Immature natural killer cell (primary cell): ENCODE results near the gene JADE3. TPM values are rescaled to one million over a fixed set of nuclear protein-coding genes. Genes with fewer than 3 reads are reported as not detected.

Source experiments
- DNase-seq, 3 donors: peaks; one replicate each; pipeline ENCODE4 v3.0.0; 2022; ENCODE audit warnings: mixed read lengths in 1 of 3
- H3K27ac Mint-ChIP-seq, 6 donors: one replicate each; pipeline ENCODE4 v1.8.0; 2020; ENCODE audit warnings: mixed read lengths in 6 of 6, mild to moderate bottlenecking in 5 of 6, inconsistent platforms in 4 of 6, moderate library complexity in 3 of 6
- H3K27me3 Mint-ChIP-seq, 3 donors: one replicate each; pipeline ENCODE4 v1.8.0; 2020 to 2021; ENCODE audit warnings: low read depth in 3 of 3, mild to moderate bottlenecking in 3 of 3, mixed read lengths in 3 of 3, moderate library complexity in 3 of 3, inconsistent platforms in 1 of 3
- H3K36me3 Mint-ChIP-seq, 3 donors: one replicate each; pipeline ENCODE4 v1.8.0; 2020; ENCODE audit warnings: mixed read lengths in 3 of 3, inconsistent platforms in 2 of 3, mild to moderate bottlenecking in 2 of 3
- H3K4me1 Mint-ChIP-seq, 2 donors: one replicate each; pipeline ENCODE4 v1.8.0; 2020; ENCODE audit warnings: inconsistent platforms in 2 of 2, mild to moderate bottlenecking in 2 of 2, mixed read lengths in 2 of 2, moderate library complexity in 1 of 2
- H3K4me3 Mint-ChIP-seq, 5 donors: one replicate each; pipeline ENCODE4 v1.8.0; 2020; ENCODE audit warnings: mild to moderate bottlenecking in 5 of 5, mixed read lengths in 5 of 5, inconsistent platforms in 3 of 5, moderate library complexity in 3 of 5
- H3K9me3 Mint-ChIP-seq, 6 donors: one replicate each; pipeline ENCODE4 v1.8.0; 2020; ENCODE audit warnings: mild to moderate bottlenecking in 6 of 6, mixed read lengths in 6 of 6, inconsistent platforms in 4 of 6, moderate library complexity in 3 of 6
- polyA plus RNA-seq, 3 donors: library from polyadenylated mRNA; unstranded; fragments of 300-500 nt; fragmentation: Illumina TruSeq; gene quantifications; one replicate each; pipeline ENCODE4 v1.2.3, GENCODE V29; 2021

Gene JADE3
- polyA plus RNA-seq, 3 donors from 2014 or later, result 0.20 TPM; not detected in 2

- no peaks in the 10 kb centered on the region for H3K36me3 Mint-ChIP-seq
- H3K27ac Mint-ChIP-seq, result no peak overlapping the region
- H3K4me1 Mint-ChIP-seq, result peaks cover 7 to 9% of the 10 kb centered on the region in 2 donors
- H3K9me3 Mint-ChIP-seq, result peaks cover 0 to 3% (median 0%) of the 10 kb centered on the region in 6 donors
- H3K27me3 Mint-ChIP-seq, result peaks cover 3 to 25% (median 5%) of the 10 kb centered on the region in 3 donors
- peak; percentile 15 to 30 (median 16) for DNase-seq
- peak overlapping the region; percentile 77 to 84 (median 80) for H3K4me3 Mint-ChIP-seq
Observed at GRCh38 chrX:46912603-46913491, 626 bp downstream of the JADE3 start.

- peak overlapping the region; percentile 77 to 84 (median 80) for H3K4me3 Mint-ChIP-seq
- H3K27me3 Mint-ChIP-seq, result peaks cover 3 to 27% (median 5%) of the 10 kb centered on the region in 3 donors
- peaks cover 7 to 9% of the 10 kb centered on the region in 2 donors for H3K4me1 Mint-ChIP-seq
- peaks cover 0 to 3% (median 0%) of the 10 kb centered on the region in 6 donors for H3K9me3 Mint-ChIP-seq
- no peaks in the 10 kb centered on the region for H3K36me3 Mint-ChIP-seq
- no peak for DNase-seq
- no peak overlapping the region for H3K27ac Mint-ChIP-seq
Observed at GRCh38 chrX:46913667-46914066, 1.4 kb downstream of the JADE3 start.

GRCh38 chrX:46916273-46916672, 4.1 kb downstream of the JADE3 start:
- DNase-seq, result no peak
- H3K27ac Mint-ChIP-seq, result no peak overlapping the region
- peaks cover 0 to 4% (median 0%) of the 10 kb centered on the region in 3 donors for H3K36me3 Mint-ChIP-seq
- peaks cover 0 to 3% (median 0%) of the 10 kb centered on the region in 6 donors for H3K9me3 Mint-ChIP-seq
- H3K27me3 Mint-ChIP-seq, result peaks cover 3 to 26% (median 5%) of the 10 kb centered on the region in 3 donors
- H3K4me3 Mint-ChIP-seq, result no peak overlapping the region
- peaks cover 7 to 9% of the 10 kb centered on the region in 2 donors for H3K4me1 Mint-ChIP-seq

DNA sequence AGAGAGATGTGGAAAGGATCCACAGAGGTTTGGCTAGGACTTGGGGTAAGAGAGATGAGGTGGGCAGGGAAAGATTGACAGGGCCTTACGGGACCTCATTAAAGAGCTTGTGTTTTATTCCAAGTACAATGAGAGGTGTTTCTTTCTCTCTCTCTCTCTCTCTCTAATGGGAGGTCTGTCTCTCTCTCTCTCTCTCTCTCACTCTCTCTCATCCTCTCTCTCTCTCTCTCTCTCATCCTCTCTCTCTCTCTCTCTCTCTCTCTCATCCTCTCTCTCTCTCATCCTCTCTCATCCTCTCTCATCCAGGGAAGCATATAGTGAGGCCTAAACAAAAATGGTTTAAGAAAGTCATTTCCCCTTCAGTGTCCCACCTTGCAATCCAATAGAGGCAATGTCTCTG, 5.4 kb downstream of the JADE3 start:
- H3K36me3 Mint-ChIP-seq, result peaks cover 0 to 4% (median 0%) of the 10 kb centered on the region in 3 donors
- DNase-seq, result no peak
- no peak overlapping the region for H3K27ac Mint-ChIP-seq
- H3K4me1 Mint-ChIP-seq, result peaks cover 7 to 9% of the 10 kb centered on the region in 2 donors
- peaks cover 0 to 3% (median 0%) of the 10 kb centered on the region in 6 donors for H3K9me3 Mint-ChIP-seq
- H3K4me3 Mint-ChIP-seq, result no peak overlapping the region
- peaks cover 5 to 26% (median 5%) of the 10 kb centered on the region in 3 donors for H3K27me3 Mint-ChIP-seq

DNA sequence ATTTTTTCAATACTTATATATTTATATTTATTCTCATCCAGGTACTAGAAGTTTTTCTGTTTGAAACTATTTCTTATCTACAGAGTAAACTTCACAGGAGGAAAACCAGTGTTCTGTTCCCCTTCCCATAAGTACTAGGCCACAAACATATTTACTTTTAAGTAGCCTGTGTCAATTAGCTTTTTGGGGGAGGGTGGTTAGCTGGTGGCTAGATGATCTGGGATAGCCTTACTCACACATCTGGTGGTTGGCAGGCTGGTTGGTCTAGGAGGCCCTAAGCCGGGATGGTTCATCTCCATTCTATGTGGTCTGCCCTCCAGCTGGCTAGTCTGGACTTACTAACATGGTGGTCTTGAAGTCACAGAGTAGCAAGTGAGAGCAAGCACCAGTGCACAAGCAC, 6.2 kb downstream of the JADE3 start:
- Mint-ChIP-seq H3K9me3 (peaks cover 0 to 3% (median 0%) of the 10 kb centered on the region in 6 donors), H3K27me3 (peaks cover 5 to 26% (median 5%) of the 10 kb centered on the region in 3 donors), H3K4me3 (no peak overlapping the region), H3K4me1 (peaks cover 5 to 8% of the 10 kb centered on the region in 2 donors), H3K27ac (no peak overlapping the region), H3K36me3 (peaks cover 0 to 4% (median 0%) of the 10 kb centered on the region in 3 donors)
- DNase-seq, result no peak

DNA sequence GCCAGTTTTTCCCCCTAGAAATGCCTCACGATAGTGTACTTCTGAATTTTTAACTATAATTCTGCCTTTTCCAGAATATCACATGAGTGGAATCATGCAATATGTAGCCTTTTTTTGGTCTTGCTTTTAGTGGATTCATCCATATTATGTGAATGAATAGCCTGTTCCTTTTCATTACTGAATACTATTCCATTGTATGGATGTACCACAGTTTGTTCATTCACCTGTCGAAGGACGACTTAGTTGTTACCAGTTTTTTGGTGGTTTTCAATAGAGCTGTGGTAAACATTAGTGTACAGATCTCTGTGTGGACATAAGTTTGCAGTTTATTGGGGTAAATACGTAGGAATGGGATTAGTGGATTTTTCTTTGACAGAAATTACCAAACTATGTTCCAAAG, 8.0 kb downstream of the JADE3 start:
- peaks cover 0 to 4% (median 0%) of the 10 kb centered on the region in 3 donors for H3K36me3 Mint-ChIP-seq
- no peak for DNase-seq
- peaks cover 0 to 19% (median 5%) of the 10 kb centered on the region in 3 donors for H3K27me3 Mint-ChIP-seq
- no peak overlapping the region for H3K27ac Mint-ChIP-seq
- H3K9me3 Mint-ChIP-seq, result peaks cover 0 to 2% (median 0%) of the 10 kb centered on the region in 6 donors
- no peak overlapping the region for H3K4me3 Mint-ChIP-seq
- H3K4me1 Mint-ChIP-seq, result no peaks in the 10 kb centered on the region

- Mint-ChIP-seq H3K9me3 (peaks cover 0 to 2% (median 0%) of the 10 kb centered on the region in 6 donors), H3K27me3 (peaks cover 2 to 11% (median 2%) of the 10 kb centered on the region in 3 donors), H3K4me1 (no peaks in the 10 kb centered on the region), H3K27ac (no peak overlapping the region), H3K36me3 (peaks cover 0 to 4% (median 0%) of the 10 kb centered on the region in 3 donors), H3K4me3 (no peak overlapping the region)
- DNase-seq, result no peak
Observed at GRCh38 chrX:46922611-46923010, 10.4 kb downstream of the JADE3 start.

- H3K27me3 Mint-ChIP-seq, result peaks cover 0 to 8% (median 2%) of the 10 kb centered on the region in 3 donors
- H3K27ac Mint-ChIP-seq, result no peak overlapping the region
- no peaks in the 10 kb centered on the region for H3K9me3 Mint-ChIP-seq
- H3K36me3 Mint-ChIP-seq, result no peaks in the 10 kb centered on the region
- H3K4me1 Mint-ChIP-seq, result no peaks in the 10 kb centered on the region
- H3K4me3 Mint-ChIP-seq, result no peak overlapping the region
- no peak for DNase-seq
Observed at GRCh38 chrX:46927718-46928117, 15.5 kb downstream of the JADE3 start.

- Mint-ChIP-seq H3K36me3 (no peaks in the 10 kb centered on the region), H3K27ac (no peak overlapping the region), H3K9me3 (no peaks in the 10 kb centered on the region), H3K27me3 (peaks cover 0 to 5% (median 2%) of the 10 kb centered on the region in 3 donors), H3K4me3 (no peak overlapping the region), H3K4me1 (no peaks in the 10 kb centered on the region)
- no peak for DNase-seq
Observed at GRCh38 chrX:46929439-46930261, 17.4 kb downstream of the JADE3 start.

GRCh38 chrX:46935295-46935694, 23.1 kb downstream of the JADE3 start:
- Mint-ChIP-seq H3K9me3 (no peaks in the 10 kb centered on the region), H3K36me3 (no peaks in the 10 kb centered on the region), H3K27ac (no peak overlapping the region), H3K27me3 (peaks cover 0 to 18% (median 3%) of the 10 kb centered on the region in 3 donors), H3K4me1 (no peaks in the 10 kb centered on the region), H3K4me3 (no peak overlapping the region)
- no peak for DNase-seq

GRCh38 chrX:46938589-46938988, 26.4 kb downstream of the JADE3 start:
- Mint-ChIP-seq H3K27ac (no peak overlapping the region), H3K4me3 (no peak overlapping the region), H3K27me3 (peaks cover 0 to 18% (median 3%) of the 10 kb centered on the region in 3 donors), H3K9me3 (no peaks in the 10 kb centered on the region), H3K36me3 (no peaks in the 10 kb centered on the region), H3K4me1 (no peaks in the 10 kb centered on the region)
- DNase-seq, result no peak

- Mint-ChIP-seq H3K27me3 (peaks cover 0 to 24% (median 6%) of the 10 kb centered on the region in 3 donors), H3K4me3 (no peak overlapping the region), H3K4me1 (no peaks in the 10 kb centered on the region), H3K9me3 (peaks cover 0 to 2% (median 0%) of the 10 kb centered on the region in 6 donors), H3K36me3 (no peaks in the 10 kb centered on the region), H3K27ac (no peak overlapping the region)
- DNase-seq, result no peak
Observed at GRCh38 chrX:46941341-46941740, 29.1 kb downstream of the JADE3 start.

DNA sequence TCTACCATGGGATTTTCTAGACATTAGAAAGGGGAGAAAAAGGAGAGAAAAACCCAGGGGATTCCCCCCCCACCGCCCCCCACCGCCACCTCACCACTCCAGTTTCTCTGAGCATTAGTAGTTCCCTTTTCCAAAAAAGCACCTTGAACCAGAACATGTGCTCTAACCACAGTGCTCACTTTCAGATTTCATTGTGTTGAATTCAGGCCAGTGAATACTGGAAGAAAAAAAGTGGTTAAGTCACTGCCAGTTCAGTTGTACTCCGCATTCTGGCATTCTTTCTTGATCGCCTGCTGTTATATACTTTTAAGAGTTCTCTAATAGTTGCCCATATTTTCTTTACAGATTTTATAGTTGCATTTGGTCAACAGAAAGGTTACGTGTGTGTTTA, 40.9 kb downstream of the JADE3 start:
- no peaks in the 10 kb centered on the region for H3K9me3 Mint-ChIP-seq
- H3K27me3 Mint-ChIP-seq, result peaks cover 0 to 6% (median 4%) of the 10 kb centered on the region in 3 donors
- H3K4me3 Mint-ChIP-seq, result no peak overlapping the region
- H3K36me3 Mint-ChIP-seq, result no peaks in the 10 kb centered on the region
- DNase-seq, result no peak
- H3K27ac Mint-ChIP-seq, result no peak overlapping the region
- no peaks in the 10 kb centered on the region for H3K4me1 Mint-ChIP-seq

DNA sequence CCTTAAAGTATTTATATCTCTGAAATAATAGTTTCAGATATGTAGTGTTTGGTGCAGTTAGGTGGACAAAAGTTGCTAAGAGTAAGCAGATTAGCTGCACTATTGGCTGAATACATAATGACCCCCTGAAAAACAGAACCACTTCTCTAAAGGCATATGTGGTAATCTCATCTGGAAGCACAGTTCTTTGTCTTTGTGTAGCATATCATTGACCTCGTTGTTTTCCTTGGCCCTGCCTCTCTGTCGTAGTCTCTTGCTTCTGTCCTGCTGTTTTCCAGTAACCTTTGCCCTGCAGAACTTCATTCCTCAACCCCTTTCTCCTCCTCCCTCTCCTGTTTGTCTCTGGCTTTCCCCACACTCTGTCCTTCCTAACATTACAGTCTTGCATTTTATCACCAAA, 41.4 kb downstream of the JADE3 start:
- DNase-seq, result no peak
- peaks cover 0 to 6% (median 4%) of the 10 kb centered on the region in 3 donors for H3K27me3 Mint-ChIP-seq
- no peaks in the 10 kb centered on the region for H3K9me3 Mint-ChIP-seq
- H3K4me1 Mint-ChIP-seq, result no peaks in the 10 kb centered on the region
- no peak overlapping the region for H3K4me3 Mint-ChIP-seq
- no peaks in the 10 kb centered on the region for H3K36me3 Mint-ChIP-seq
- H3K27ac Mint-ChIP-seq, result no peak overlapping the region
